Measurements from ENCODE around the gene HNRNPUL2.

DNA sequence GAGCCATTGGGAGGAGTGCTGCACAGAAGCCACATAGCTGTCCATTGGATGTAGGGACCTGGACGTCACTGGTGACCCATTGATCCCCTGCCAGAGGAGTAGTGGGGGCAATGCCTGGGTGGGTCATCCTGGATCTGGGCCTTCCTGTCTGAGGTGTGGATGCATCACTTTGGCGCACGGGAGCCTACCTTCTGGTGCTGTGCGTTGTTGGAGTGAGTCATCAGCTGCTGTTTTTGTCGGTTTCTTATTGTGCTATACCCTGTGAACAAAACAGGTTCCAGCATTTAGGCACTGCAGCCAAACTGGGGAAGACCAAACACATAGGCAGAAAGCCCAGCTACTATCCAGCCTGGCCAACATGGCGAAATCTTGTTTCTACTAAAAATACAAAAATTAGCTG lies 47.1 kb upstream of the HNRNPUL2 start:
- TF ChIP-seq, protein P1, sequence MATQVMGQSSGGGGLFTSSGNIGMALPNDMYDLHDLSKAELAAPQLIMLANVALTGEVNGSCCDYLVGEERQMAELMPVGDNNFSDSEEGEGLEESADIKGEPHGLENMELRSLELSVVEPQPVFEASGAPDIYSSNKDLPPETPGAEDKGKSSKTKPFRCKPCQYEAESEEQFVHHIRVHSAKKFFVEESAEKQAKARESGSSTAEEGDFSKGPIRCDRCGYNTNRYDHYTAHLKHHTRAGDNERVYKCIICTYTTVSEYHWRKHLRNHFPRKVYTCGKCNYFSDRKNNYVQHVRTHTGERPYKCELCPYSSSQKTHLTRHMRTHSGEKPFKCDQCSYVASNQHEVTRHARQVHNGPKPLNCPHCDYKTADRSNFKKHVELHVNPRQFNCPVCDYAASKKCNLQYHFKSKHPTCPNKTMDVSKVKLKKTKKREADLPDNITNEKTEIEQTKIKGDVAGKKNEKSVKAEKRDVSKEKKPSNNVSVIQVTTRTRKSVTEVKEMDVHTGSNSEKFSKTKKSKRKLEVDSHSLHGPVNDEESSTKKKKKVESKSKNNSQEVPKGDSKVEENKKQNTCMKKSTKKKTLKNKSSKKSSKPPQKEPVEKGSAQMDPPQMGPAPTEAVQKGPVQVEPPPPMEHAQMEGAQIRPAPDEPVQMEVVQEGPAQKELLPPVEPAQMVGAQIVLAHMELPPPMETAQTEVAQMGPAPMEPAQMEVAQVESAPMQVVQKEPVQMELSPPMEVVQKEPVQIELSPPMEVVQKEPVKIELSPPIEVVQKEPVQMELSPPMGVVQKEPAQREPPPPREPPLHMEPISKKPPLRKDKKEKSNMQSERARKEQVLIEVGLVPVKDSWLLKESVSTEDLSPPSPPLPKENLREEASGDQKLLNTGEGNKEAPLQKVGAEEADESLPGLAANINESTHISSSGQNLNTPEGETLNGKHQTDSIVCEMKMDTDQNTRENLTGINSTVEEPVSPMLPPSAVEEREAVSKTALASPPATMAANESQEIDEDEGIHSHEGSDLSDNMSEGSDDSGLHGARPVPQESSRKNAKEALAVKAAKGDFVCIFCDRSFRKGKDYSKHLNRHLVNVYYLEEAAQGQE (IDR thresholded peaks at IDR 0.05; ENCODE audit: insufficient read depth in 1 of 2, low read depth in 2 of 2, low read length in 1 of 2) = no peak
- TF ChIP-seq, protein P2, sequence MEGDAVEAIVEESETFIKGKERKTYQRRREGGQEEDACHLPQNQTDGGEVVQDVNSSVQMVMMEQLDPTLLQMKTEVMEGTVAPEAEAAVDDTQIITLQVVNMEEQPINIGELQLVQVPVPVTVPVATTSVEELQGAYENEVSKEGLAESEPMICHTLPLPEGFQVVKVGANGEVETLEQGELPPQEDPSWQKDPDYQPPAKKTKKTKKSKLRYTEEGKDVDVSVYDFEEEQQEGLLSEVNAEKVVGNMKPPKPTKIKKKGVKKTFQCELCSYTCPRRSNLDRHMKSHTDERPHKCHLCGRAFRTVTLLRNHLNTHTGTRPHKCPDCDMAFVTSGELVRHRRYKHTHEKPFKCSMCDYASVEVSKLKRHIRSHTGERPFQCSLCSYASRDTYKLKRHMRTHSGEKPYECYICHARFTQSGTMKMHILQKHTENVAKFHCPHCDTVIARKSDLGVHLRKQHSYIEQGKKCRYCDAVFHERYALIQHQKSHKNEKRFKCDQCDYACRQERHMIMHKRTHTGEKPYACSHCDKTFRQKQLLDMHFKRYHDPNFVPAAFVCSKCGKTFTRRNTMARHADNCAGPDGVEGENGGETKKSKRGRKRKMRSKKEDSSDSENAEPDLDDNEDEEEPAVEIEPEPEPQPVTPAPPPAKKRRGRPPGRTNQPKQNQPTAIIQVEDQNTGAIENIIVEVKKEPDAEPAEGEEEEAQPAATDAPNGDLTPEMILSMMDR (IDR thresholded peaks at IDR 0.05) = no peak
- TF ChIP-seq POLR2AphosphoS5 (IDR thresholded peaks at IDR 0.05; ENCODE audit: low read depth, low read length) (no peak), TCF7L2 (IDR thresholded peaks at IDR 0.05; ENCODE audit: low read depth, low read length) (no peak)
